Right lung (tissue), 10 donors: Measurements from ENCODE around the gene CDC42EP5. TPM values are rescaled to one million over a fixed set of nuclear protein-coding genes. Genes with fewer than 3 reads are reported as not detected.
"Not testable (repeated sequence)": the region's sequence is repeated elsewhere in the genome, so short reads cannot be mapped to it uniquely, and the experiment has no call there.

Experiments used
- DNase-seq, 2 donors: peaks; one replicate each; pipeline ENCODE4 v3.0.0-alpha.2; 2013
- long read RNA-seq, 8 donors: transcript quantifications; one replicate each; lab custom pipeline, GENCODE V29; 2026
- polyA plus RNA-seq, 5 donors: library from polyadenylated mRNA; unstranded; fragments of 120-200 nt; gene quantifications; one replicate each; pipeline versions ENCODE4 v1.2.1 to v1.2.3, GENCODE V29; 2013; ENCODE audit warnings: inconsistent platforms in 1 of 5, low replicate concordance in 1 of 5; ENCODE audit not compliant: insufficient read length in 5 of 5, insufficient read depth in 1 of 5

The CDC42EP5 gene, protein sequence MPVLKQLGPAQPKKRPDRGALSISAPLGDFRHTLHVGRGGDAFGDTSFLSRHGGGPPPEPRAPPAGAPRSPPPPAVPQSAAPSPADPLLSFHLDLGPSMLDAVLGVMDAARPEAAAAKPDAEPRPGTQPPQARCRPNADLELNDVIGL
- 10 to 100 TPM; 25.8 to 76.8 (median 34.3) TPM for polyA plus RNA-seq
- long read RNA-seq, donor 1, transcript CDC42EP5-201 (3 exons, 864 nt) = major isoform, 57 of 71 reads
- long read RNA-seq, donor 1, partial matches to known transcripts = 11 of 71 reads
- long read RNA-seq, donor 1, other reads (novel, unspliced or antisense) = 0 of 71 reads
- long read RNA-seq, donor 2, transcript CDC42EP5-201 (3 exons, 864 nt) = major isoform, 33 of 39 reads
- long read RNA-seq, donor 2, partial matches to known transcripts = 5 of 39 reads
- long read RNA-seq, donor 2, other reads (novel, unspliced or antisense) = 0 of 39 reads
- long read RNA-seq, donor 3, transcript CDC42EP5-201 (3 exons, 864 nt) = major isoform, 24 of 33 reads
- long read RNA-seq, donor 3, partial matches to known transcripts = 7 of 33 reads
- long read RNA-seq, donor 3, other reads (novel, unspliced or antisense) = 0 of 33 reads
- long read RNA-seq, donor 4, transcript CDC42EP5-201 (3 exons, 864 nt) = major isoform, 22 of 22 reads
- long read RNA-seq, donor 4, partial matches to known transcripts = 0 of 22 reads
- long read RNA-seq, donor 4, other reads (novel, unspliced or antisense) = 0 of 22 reads
- long read RNA-seq, donor 5, transcript CDC42EP5-201 (3 exons, 864 nt) = major isoform, 53 of 60 reads
- long read RNA-seq, donor 5, partial matches to known transcripts = 5 of 60 reads
- long read RNA-seq, donor 5, other reads (novel, unspliced or antisense) = 0 of 60 reads
- long read RNA-seq, donor 6, transcript CDC42EP5-201 (3 exons, 864 nt) = major isoform, 49 of 58 reads
- long read RNA-seq, donor 6, partial matches to known transcripts = 5 of 58 reads
- long read RNA-seq, donor 6, other reads (novel, unspliced or antisense) = 0 of 58 reads
- long read RNA-seq, donor 7, transcript CDC42EP5-201 (3 exons, 864 nt) = major isoform, 34 of 35 reads
- long read RNA-seq, donor 7, partial matches to known transcripts = 0 of 35 reads
- long read RNA-seq, donor 7, other reads (novel, unspliced or antisense) = 0 of 35 reads
- long read RNA-seq, donor 8, transcript CDC42EP5-201 (3 exons, 864 nt) = major isoform, 25 of 26 reads
- long read RNA-seq, donor 8, partial matches to known transcripts = 0 of 26 reads
- long read RNA-seq, donor 8, other reads (novel, unspliced or antisense) = 0 of 26 reads

DNA sequence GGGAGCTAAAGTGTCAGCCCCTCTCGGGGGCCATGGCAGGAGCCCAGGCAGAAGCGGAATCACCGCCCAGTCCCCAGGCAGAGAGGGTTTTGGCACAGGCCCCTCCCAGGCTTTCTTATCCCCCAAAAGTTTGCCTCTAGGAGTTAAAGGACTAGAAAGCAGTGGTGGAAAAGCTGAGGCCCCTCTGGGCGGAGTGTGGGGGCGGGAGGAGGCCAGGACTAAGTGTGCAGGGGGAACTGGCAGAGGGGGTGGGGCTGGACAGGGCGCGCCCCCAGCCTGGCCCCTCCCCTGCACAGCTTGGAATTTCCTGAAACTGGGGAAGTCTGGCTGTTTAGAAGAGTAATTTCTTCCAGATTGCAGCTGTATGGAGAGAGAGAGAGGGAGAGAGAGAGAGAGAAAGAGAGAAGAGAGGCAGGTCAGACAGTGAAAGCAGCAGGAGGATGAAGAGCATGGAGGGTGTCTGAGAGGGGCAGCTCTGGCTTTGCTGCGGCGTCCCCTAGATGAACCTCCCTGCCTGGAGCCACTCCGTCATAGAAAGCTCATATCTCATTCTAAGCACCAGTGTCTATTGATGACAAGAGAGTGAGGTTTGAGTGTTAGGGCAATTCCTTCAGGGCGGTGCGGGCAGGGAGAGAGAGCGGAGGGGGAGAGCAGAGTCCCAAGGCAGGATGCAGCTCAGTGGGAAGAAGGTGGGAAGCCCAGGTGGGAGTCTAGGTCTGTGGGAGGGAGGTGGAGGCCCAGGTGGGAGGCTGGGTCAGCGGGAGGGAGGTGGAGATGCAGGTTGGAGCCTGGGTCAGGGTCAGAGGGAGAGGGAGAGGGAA, at the start of gene CDC42EP5:
Gene CDC42EP5 (minus strand): TSS at position 226 of the 821 bp plus-strand sequence. CDS start 7,749 bp downstream, outside the sequence.
- peak; percentile 87 to 90 for DNase-seq

DNA sequence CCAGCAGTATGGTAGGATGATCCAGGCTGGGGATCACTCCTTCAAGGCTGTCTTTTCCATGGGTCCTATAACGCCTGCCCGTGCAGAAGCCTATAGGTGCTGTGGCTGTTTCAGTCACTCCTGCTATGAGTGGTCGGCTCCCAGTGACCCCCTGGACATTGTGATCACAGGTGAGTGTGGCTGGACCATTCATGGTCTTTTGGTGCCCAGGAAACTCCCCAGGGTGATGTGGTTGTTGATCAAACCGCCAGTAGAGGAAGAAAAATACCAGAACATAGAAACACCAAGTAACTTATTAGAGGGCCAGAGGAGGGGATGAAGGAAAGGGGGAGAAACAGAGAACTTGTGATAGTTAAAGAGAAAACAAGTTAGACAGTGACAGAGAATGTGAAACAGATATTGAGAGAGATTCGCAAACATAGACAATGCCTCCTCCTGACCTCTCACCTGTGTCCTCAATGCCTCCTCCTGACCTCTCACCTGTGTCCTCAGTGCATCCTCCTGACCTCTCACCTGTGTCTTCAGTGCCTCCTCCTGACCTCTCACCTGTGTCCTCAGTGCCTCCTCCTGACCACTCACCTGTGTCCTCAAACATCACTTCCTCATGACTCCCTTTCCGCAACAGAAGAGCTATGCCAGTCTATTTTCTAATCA, 48.9 kb upstream of the CDC42EP5 start:
- DNase-seq = no peak

DNA sequence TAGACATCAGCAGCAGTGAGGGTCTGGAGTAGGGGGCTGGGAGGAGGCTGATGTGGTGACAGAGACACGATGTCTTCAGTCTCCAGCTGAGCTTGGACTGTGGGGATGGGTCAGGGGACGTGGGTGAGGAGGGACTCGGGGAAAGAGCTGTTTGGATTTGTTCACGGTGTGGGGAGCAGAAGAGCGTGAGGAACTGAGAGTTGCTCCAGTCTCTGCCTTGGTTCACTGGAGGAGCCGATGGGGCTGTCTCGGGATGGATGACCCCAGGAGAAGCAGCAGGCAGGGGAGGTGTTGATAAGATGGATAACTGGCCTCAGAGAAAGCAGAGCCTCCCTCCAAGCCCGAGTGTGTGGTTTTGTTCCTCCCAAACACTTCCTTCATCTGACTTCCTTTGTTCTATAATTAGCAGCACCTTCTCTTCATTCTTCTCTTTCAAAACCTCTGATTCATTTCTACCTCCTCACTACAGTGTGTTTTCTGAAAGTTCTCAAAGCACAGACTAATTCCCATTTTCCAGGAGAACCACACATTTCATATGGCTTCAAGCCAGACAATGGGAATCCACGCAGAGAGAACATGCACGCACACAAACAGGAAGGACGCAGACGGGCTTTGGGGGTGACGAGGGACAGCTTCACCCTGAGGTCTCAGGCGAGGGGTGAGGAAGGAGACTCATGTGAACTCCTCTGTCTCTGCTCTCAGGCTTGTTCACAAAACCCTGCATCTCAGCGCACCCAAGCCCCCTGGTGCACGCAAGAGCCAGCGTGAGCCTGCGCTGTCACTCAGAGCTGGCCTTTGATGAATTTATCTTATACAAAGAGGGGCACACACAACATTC, 48.1 kb upstream of the CDC42EP5 start:
- no peak for DNase-seq

- DNase-seq = no peak
These were observed 45.7 kb upstream of the CDC42EP5 start for GRCh38 chr19:54518844-54519243.

GRCh38 chr19:54517483-54517882, 44.4 kb upstream of the CDC42EP5 start:
- DNase-seq = peak; percentile 56 to 60

DNA sequence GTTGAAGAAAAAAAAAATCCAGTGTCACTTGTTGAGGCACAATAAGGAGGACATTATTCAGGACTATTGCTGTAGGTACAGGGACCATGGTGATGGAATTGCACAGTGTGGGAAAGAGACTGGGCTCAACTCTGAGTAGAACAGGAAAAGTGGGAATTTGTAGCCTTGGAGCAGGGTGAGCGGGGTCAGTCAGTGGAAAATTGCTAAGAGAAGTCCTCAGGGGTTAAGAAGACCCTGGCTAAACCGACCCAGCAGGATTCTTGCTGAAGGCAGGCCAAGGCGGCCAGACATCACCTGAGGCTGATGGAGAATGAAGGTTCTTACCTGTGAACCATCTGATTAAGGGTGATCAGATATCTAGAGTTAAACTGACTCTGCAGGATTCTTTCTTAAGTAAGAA, 42.1 kb upstream of the CDC42EP5 start:
- no peak for DNase-seq

DNA sequence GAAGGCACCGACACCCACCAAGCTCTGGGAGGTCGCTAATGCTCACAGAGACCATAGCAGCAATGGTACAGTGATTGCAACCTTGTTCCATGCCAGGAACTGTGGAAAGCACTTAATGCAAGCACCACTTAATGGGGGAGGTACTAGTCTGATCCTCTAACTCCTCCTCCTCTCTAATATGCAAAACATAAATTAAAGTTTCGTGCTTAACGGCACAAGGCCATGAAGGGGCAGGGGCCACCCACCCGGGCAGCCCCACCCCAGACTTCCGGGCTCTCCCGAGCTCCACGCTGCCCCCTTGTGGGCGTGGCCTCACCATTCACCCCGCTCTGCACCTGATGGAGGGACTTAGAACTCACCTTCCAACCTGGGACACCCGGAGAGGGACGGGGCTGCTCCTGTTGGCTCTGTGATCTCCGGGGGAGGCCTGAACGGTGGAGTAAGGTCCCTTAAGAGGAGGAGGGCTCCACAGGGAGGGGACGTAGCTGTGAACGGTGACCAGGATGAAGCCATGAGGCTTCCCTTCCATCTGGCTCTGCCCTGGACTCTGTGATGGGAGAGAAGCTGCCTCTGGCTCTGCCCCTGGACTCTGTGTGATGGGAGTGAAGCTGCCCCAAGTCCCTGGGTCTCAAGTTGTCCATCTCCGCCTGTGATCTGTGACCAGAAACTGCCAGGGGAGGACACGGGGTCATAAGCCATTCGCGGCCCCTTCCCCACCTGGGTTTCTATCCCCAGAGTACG, 36.3 kb upstream of the CDC42EP5 start:
- DNase-seq = not testable (repeated sequence)

DNA sequence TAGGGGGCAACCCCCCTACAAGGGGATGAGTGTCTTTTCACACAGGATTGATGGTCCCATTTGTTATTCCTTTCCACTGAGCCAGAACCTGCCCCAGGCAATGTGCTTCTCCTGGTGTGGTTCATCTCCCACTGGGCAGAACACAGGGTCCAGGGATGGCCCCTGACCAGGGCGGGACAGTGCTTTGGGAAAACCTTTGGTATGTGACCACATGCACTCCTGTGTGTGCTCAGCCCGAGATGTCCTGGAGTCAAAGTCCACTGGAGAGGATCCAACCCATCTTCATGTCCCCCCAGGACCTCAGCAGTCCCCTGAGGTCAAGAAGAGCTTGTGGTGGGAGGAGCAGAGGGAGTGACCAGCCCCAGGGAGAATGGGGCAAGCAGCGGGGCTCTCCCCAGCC, 35.4 kb upstream of the CDC42EP5 start:
- not testable (repeated sequence) for DNase-seq

DNA sequence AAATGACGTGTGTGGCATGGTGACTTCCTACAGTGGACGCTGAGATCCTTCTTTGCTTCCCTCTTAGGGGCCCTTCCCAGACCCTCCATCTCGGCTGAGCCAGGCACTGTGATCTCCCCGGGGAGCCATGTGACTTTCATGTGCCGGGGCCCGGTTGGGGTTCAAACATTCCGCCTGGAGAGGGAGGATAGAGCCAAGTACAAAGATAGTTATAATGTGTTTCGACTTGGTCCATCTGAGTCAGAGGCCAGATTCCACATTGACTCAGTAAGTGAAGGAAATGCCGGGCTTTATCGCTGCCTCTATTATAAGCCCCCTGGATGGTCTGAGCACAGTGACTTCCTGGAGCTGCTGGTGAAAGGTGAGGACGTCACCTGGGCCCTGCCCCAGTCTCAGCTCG, 34.7 kb upstream of the CDC42EP5 start:
- no peak for DNase-seq

GRCh38 chr19:54507038-54507717, 34.1 kb upstream of the CDC42EP5 start:
- DNase-seq = not testable (repeated sequence)

GRCh38 chr19:54506079-54506478, 33.0 kb upstream of the CDC42EP5 start:
- DNase-seq = no peak

DNA sequence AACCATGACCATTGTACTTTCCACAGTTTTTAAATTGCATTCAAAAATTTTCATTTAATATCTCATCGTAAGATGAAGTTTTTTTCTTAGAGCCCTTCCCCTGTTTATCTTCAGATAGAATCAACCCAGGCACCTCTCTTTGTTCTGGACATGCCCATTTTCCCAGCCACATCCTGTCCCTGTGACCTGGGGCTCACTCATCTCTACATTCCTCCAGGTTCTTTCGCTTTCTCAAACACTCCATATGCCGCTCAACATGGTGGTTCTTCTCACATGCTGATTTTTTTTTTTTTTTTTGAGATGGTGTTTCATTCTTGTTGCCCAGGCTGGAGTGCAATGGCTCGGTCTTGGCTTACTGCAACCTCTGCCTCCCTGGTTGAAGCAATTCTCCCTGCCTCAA, 32.4 kb upstream of the CDC42EP5 start:
- not testable (repeated sequence) for DNase-seq

- no peak for DNase-seq
These were observed 29.5 kb upstream of the CDC42EP5 start, which contains the start of gene LAIR2 for GRCh38 chr19:54502518-54503048. Gene LAIR2 (plus strand): TSS chr19:54502831. CDS start chr19:54502919, 88 bp downstream.

DNA sequence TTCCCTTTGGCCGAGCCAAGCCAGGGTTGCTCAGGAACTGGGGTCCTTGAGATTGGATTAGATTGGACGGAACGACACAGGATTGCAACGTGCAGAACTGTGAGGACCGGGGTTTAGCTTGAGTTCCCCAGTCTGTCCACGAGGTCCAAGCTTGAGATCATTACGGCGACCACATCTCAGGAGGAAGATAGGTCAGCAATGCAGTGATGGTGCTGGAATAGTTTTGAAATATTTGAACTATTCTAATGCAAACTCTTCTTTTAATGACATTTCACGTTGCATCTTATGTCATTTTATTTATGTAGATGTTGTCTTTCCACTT, 25.3 kb upstream of the CDC42EP5 start:
- DNase-seq = not testable (repeated sequence)

DNA sequence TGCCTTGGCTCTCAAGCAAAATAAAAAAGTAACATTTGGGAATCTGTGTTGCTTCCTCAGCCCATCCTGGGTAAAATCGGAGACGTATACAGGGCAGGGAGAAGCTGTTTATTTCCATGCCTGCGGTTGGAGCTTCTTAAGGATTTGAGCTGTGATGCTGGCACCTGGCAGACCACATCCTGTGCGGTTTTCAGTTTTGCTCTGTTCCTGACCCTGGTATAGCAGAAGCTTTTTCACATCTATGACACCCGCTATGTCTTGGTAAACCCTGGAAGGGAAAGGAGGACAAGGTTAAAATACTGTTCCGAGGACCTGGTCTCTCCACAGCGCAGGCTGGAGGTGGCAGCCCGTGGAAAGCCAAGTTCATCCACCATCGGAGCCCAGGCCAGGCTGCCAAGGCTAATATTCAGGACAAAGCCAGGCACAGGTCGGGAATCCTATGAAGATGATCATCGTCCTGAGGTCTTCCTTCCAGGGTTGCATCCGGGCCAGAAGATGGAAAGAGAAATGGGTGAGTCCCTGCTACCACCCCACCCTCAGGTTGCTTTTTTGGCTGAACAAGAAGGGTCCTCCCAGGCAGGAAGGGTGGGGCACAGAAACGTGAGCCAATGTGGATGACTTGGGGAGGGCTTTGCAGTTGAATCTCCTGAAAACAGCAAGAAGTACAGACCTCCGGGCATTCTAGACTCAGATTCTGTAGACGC, 24.8 kb upstream of the CDC42EP5 start:
- not testable (repeated sequence) for DNase-seq

- not testable (repeated sequence) for DNase-seq
These were observed 22.2 kb upstream of the CDC42EP5 start for GRCh38 chr19:54495284-54495683.
